ENCODE results near the gene PPARD. TPM values are rescaled to one million over a fixed set of nuclear protein-coding genes. Genes with fewer than 3 reads are reported as not detected.

The PPARD gene
- polyA plus RNA-seq, 1 donor from 2014 or later = 1.3 TPM

DNA sequence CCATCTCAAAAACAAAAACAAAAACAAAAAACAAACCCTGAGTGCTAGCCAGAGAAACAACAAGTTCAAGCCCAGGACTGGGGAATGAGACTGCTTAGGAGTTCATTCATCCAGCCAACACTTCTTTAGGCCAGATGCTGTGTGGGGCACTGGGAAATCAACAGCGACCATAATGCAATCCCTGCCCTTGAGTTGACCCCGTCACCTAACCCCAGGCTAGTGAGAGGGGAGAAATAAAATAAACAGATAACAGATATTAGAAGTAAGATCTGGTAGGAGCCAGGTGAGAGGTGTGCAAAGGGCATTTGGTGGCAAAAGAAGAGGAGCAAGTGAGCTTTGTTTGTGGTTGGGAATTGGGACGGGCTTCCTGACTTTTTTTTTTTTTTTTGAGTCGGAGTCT is 120.9 kb downstream of the PPARD start:
- TF ChIP-seq RAD21 (conservative IDR thresholded peaks at IDR 0.05) = no peak
- TF ChIP-seq POLR2AphosphoS5 (IDR thresholded peaks at IDR 0.05) = no peak
- TF ChIP-seq, protein P1, sequence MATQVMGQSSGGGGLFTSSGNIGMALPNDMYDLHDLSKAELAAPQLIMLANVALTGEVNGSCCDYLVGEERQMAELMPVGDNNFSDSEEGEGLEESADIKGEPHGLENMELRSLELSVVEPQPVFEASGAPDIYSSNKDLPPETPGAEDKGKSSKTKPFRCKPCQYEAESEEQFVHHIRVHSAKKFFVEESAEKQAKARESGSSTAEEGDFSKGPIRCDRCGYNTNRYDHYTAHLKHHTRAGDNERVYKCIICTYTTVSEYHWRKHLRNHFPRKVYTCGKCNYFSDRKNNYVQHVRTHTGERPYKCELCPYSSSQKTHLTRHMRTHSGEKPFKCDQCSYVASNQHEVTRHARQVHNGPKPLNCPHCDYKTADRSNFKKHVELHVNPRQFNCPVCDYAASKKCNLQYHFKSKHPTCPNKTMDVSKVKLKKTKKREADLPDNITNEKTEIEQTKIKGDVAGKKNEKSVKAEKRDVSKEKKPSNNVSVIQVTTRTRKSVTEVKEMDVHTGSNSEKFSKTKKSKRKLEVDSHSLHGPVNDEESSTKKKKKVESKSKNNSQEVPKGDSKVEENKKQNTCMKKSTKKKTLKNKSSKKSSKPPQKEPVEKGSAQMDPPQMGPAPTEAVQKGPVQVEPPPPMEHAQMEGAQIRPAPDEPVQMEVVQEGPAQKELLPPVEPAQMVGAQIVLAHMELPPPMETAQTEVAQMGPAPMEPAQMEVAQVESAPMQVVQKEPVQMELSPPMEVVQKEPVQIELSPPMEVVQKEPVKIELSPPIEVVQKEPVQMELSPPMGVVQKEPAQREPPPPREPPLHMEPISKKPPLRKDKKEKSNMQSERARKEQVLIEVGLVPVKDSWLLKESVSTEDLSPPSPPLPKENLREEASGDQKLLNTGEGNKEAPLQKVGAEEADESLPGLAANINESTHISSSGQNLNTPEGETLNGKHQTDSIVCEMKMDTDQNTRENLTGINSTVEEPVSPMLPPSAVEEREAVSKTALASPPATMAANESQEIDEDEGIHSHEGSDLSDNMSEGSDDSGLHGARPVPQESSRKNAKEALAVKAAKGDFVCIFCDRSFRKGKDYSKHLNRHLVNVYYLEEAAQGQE (IDR thresholded peaks at IDR 0.05; ENCODE audit: borderline replicate concordance) = no peak
- no peak for TF ChIP-seq EZH2 (IDR thresholded peaks at IDR 0.05; ENCODE audit: borderline replicate concordance, insufficient read depth, low read length, poor library complexity, severe bottlenecking)
- TF ChIP-seq SMC3 (conservative IDR thresholded peaks at IDR 0.05; ENCODE audit: poor library complexity) = no peak
- TF ChIP-seq TAF1 (IDR thresholded peaks at IDR 0.05; ENCODE audit: low read depth) = no peak
- TF ChIP-seq EP300 (conservative IDR thresholded peaks at IDR 0.05; ENCODE audit: poor library complexity, severe bottlenecking) = no peak
- TF ChIP-seq, protein P2, sequence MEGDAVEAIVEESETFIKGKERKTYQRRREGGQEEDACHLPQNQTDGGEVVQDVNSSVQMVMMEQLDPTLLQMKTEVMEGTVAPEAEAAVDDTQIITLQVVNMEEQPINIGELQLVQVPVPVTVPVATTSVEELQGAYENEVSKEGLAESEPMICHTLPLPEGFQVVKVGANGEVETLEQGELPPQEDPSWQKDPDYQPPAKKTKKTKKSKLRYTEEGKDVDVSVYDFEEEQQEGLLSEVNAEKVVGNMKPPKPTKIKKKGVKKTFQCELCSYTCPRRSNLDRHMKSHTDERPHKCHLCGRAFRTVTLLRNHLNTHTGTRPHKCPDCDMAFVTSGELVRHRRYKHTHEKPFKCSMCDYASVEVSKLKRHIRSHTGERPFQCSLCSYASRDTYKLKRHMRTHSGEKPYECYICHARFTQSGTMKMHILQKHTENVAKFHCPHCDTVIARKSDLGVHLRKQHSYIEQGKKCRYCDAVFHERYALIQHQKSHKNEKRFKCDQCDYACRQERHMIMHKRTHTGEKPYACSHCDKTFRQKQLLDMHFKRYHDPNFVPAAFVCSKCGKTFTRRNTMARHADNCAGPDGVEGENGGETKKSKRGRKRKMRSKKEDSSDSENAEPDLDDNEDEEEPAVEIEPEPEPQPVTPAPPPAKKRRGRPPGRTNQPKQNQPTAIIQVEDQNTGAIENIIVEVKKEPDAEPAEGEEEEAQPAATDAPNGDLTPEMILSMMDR (IDR thresholded peaks at IDR 0.05; ENCODE audit: poor library complexity, severe bottlenecking) = no peak
- no peak for TF ChIP-seq MXI1 (conservative IDR thresholded peaks at IDR 0.05; ENCODE audit: poor library complexity, severe bottlenecking)
- H3K4me2 ChIP-seq (ENCODE audit: low read length) = no peak overlapping the region
- H3K36me3 ChIP-seq (ENCODE audit: insufficient read depth, low read length) = no peaks in the 10 kb centered on the region
- no peak overlapping the region for H3K27ac ChIP-seq (ENCODE audit: low read length)
- no peak overlapping the region for H3K9ac ChIP-seq (ENCODE audit: low read length)
- H3K4me3 ChIP-seq (ENCODE audit: low read length) = no peak overlapping the region
- no peaks in the 10 kb centered on the region for H3F3A ChIP-seq (ENCODE audit: insufficient read depth, low read length, poor library complexity, severe bottlenecking)
- H3K27me3 ChIP-seq (ENCODE audit: insufficient read depth, low read depth, low read length) = no peaks in the 10 kb centered on the region
- no peaks in the 10 kb centered on the region for H3K9me3 ChIP-seq (ENCODE audit: low read length)
- no peaks in the 10 kb centered on the region for H4K20me1 ChIP-seq (ENCODE audit: insufficient read depth)
- no peaks in the 10 kb centered on the region for H3K9me2 ChIP-seq (ENCODE audit: insufficient read depth, low read length)
- no peaks in the 10 kb centered on the region for H3K79me2 ChIP-seq (replicated peaks; ENCODE audit: insufficient read depth, low read length)
- no peak overlapping the region for H2AFZ ChIP-seq (ENCODE audit: low read depth, low read length)

DNA sequence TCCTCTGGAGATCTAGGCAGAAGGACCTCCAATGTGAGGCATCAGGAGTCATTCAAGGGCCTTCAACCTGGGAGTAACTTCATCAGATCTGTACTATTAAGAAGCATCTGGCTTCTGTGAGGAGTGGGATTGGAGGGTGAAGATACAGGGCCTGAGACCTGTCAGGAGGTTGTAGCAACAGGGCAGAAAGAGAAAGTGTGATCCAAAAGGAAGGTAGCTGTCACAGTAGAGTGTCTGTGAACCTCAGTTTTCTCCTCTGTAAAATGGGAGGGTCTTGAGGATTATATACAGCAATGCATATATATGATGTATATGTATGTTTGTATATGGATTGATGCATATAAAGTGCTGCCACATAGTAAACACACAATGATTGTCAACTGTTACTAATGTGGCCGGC is 123.3 kb downstream of the PPARD start:
- no peaks in the 10 kb centered on the region for H3K9me2 ChIP-seq (ENCODE audit: insufficient read depth, low read length)
- no peak overlapping the region for H3K9ac ChIP-seq (ENCODE audit: low read length)
- H3K4me2 ChIP-seq (ENCODE audit: low read length) = no peak overlapping the region
- TF ChIP-seq SMC3 (conservative IDR thresholded peaks at IDR 0.05; ENCODE audit: poor library complexity) = no peak
- TF ChIP-seq EP300 (conservative IDR thresholded peaks at IDR 0.05; ENCODE audit: poor library complexity, severe bottlenecking) = no peak
- TF ChIP-seq, protein P2 (IDR thresholded peaks at IDR 0.05; ENCODE audit: poor library complexity, severe bottlenecking) = no peak
- TF ChIP-seq, protein P1 (IDR thresholded peaks at IDR 0.05; ENCODE audit: borderline replicate concordance) = no peak
- TF ChIP-seq RAD21 (conservative IDR thresholded peaks at IDR 0.05) = no peak
- no peak for TF ChIP-seq MXI1 (conservative IDR thresholded peaks at IDR 0.05; ENCODE audit: poor library complexity, severe bottlenecking)
- no peak for TF ChIP-seq EZH2 (IDR thresholded peaks at IDR 0.05; ENCODE audit: borderline replicate concordance, insufficient read depth, low read length, poor library complexity, severe bottlenecking)
- TF ChIP-seq TAF1 (IDR thresholded peaks at IDR 0.05; ENCODE audit: low read depth) = no peak
- no peak for TF ChIP-seq POLR2AphosphoS5 (IDR thresholded peaks at IDR 0.05)
- H4K20me1 ChIP-seq (ENCODE audit: insufficient read depth) = no peaks in the 10 kb centered on the region
- no peak overlapping the region for H3K27ac ChIP-seq (ENCODE audit: low read length)
- no peaks in the 10 kb centered on the region for H3K79me2 ChIP-seq (replicated peaks; ENCODE audit: insufficient read depth, low read length)
- H2AFZ ChIP-seq (ENCODE audit: low read depth, low read length) = no peak overlapping the region
- H3F3A ChIP-seq (ENCODE audit: insufficient read depth, low read length, poor library complexity, severe bottlenecking) = no peaks in the 10 kb centered on the region
- no peaks in the 10 kb centered on the region for H3K27me3 ChIP-seq (ENCODE audit: insufficient read depth, low read depth, low read length)
- no peaks in the 10 kb centered on the region for H3K36me3 ChIP-seq (ENCODE audit: insufficient read depth, low read length)
- H3K9me3 ChIP-seq (ENCODE audit: low read length) = no peaks in the 10 kb centered on the region
- no peak overlapping the region for H3K4me3 ChIP-seq (ENCODE audit: low read length)

Data from neural cell (in vitro differentiated cells).